Activated T-helper 17 cell treated with anti-CD3 and anti-CD28 coated beads, Interleukin-2, amount 50 U/mL, for 72 hours (primary cell): Measurements from ENCODE around the gene ADGRG6. TPM values are rescaled to one million over a fixed set of nuclear protein-coding genes. Genes with fewer than 3 reads are reported as not detected.
A peak's percentile ranks its signal among the peaks of the same experiment; 100 is the strongest.

Experiments
- ATAC-seq: fragments of 150-1000 bp; cut with Tn5 transposase; replicated peaks from 2 replicates; pipeline ENCODE4 v1.10.0; 2021; ENCODE audit warnings: mild to moderate bottlenecking, moderate library complexity
- H3K27ac Mint-ChIP-seq: one replicate; pipeline ENCODE4 v1.8.0; 2022; ENCODE audit warnings: mixed read lengths
- H3K27me3 Mint-ChIP-seq: one replicate; pipeline ENCODE4 v1.8.0; 2022; ENCODE audit warnings: mixed read lengths
- H3K36me3 Mint-ChIP-seq: one replicate; pipeline ENCODE4 v1.8.0; 2022; ENCODE audit warnings: low read depth, mild to moderate bottlenecking, mixed read lengths
- H3K4me1 Mint-ChIP-seq: one replicate; pipeline ENCODE4 v1.8.0; 2022; ENCODE audit warnings: mixed read lengths
- H3K4me3 Mint-ChIP-seq: one replicate; pipeline ENCODE4 v1.8.0; 2022; ENCODE audit warnings: mild to moderate bottlenecking, mixed read lengths
- H3K9me3 Mint-ChIP-seq: one replicate; pipeline ENCODE4 v1.8.0; 2022; ENCODE audit warnings: mixed read lengths
- total RNA-seq, 2 donors: library from RNA; stranded (reverse); gene quantifications; one replicate each; pipeline ENCODE4 v1.2.3, GENCODE V29; 2022

ADGRG6 gene
- total RNA-seq, 2 donors from 2014 or later: 0.11 TPM; not detected in 1

- no peak for ATAC-seq
- no peaks in the 10 kb centered on the region for H3K36me3 Mint-ChIP-seq
- no peaks in the 10 kb centered on the region for H3K9me3 Mint-ChIP-seq
- no peak overlapping the region for H3K27ac Mint-ChIP-seq
- peaks cover 6% of the 10 kb centered on the region for H3K4me1 Mint-ChIP-seq
- no peak overlapping the region for H3K4me3 Mint-ChIP-seq
- H3K27me3 Mint-ChIP-seq: peaks cover 19% of the 10 kb centered on the region
Observed at GRCh38 chr6:142400495-142400894, 98.7 kb downstream of the ADGRG6 start.

GRCh38 chr6:142401838-142402237, 100.0 kb downstream of the ADGRG6 start:
- no peak for ATAC-seq
- Mint-ChIP-seq H3K27me3 (peaks cover 19% of the 10 kb centered on the region), H3K9me3 (no peaks in the 10 kb centered on the region), H3K27ac (no peak overlapping the region), H3K36me3 (no peaks in the 10 kb centered on the region), H3K4me1 (no peaks in the 10 kb centered on the region), H3K4me3 (no peak overlapping the region)

- Mint-ChIP-seq H3K36me3 (no peaks in the 10 kb centered on the region), H3K27me3 (peaks cover 8% of the 10 kb centered on the region), H3K4me1 (no peaks in the 10 kb centered on the region), H3K27ac (no peak overlapping the region), H3K4me3 (no peak overlapping the region), H3K9me3 (no peaks in the 10 kb centered on the region)
- no peak for ATAC-seq
Observed at GRCh38 chr6:142404751-142405150, 102.9 kb downstream of the ADGRG6 start.

- Mint-ChIP-seq H3K36me3 (no peaks in the 10 kb centered on the region), H3K27ac (no peak overlapping the region)
- ATAC-seq: no peak
Observed at GRCh38 chr6:142406131-142406530, 104.3 kb downstream of the ADGRG6 start.

GRCh38 chr6:142407685-142408273, 106.0 kb downstream of the ADGRG6 start:
- Mint-ChIP-seq H3K9me3 (no peaks in the 10 kb centered on the region), H3K27me3 (peaks cover 4% of the 10 kb centered on the region), H3K36me3 (no peaks in the 10 kb centered on the region), H3K4me1 (no peaks in the 10 kb centered on the region), H3K27ac (no peak overlapping the region), H3K4me3 (no peak overlapping the region)
- ATAC-seq: no peak

More at GRCh38 chr6:142406131-142406530, 104.3 kb downstream of the ADGRG6 start:
- Mint-ChIP-seq H3K27me3 (peaks cover 4% of the 10 kb centered on the region), H3K4me1 (no peaks in the 10 kb centered on the region), H3K4me3 (no peak overlapping the region), H3K9me3 (no peaks in the 10 kb centered on the region)

GRCh38 chr6:142408409-142408808, 106.6 kb downstream of the ADGRG6 start:
- Mint-ChIP-seq H3K27ac (no peak overlapping the region), H3K36me3 (no peaks in the 10 kb centered on the region)

GRCh38 chr6:142409794-142410193, 108.0 kb downstream of the ADGRG6 start:
- Mint-ChIP-seq H3K36me3 (no peaks in the 10 kb centered on the region), H3K4me3 (no peak overlapping the region), H3K9me3 (no peaks in the 10 kb centered on the region), H3K27me3 (peaks cover 4% of the 10 kb centered on the region), H3K27ac (no peak overlapping the region), H3K4me1 (no peaks in the 10 kb centered on the region)
- ATAC-seq: peak; percentile 38

More at GRCh38 chr6:142408409-142408808, 106.6 kb downstream of the ADGRG6 start:
- H3K27me3 Mint-ChIP-seq: peaks cover 4% of the 10 kb centered on the region
- no peaks in the 10 kb centered on the region for H3K9me3 Mint-ChIP-seq
- H3K4me3 Mint-ChIP-seq: no peak overlapping the region
- no peak for ATAC-seq
- no peaks in the 10 kb centered on the region for H3K4me1 Mint-ChIP-seq

GRCh38 chr6:142411145-142411544, 109.3 kb downstream of the ADGRG6 start:
- H3K4me3 Mint-ChIP-seq: no peak overlapping the region
- H3K36me3 Mint-ChIP-seq: no peaks in the 10 kb centered on the region
- no peak for ATAC-seq
- no peak overlapping the region for H3K27ac Mint-ChIP-seq
- H3K9me3 Mint-ChIP-seq: no peaks in the 10 kb centered on the region
- H3K27me3 Mint-ChIP-seq: peaks cover 7% of the 10 kb centered on the region
- no peaks in the 10 kb centered on the region for H3K4me1 Mint-ChIP-seq

GRCh38 chr6:142412241-142412640, 110.4 kb downstream of the ADGRG6 start:
- Mint-ChIP-seq H3K27me3 (peaks cover 10% of the 10 kb centered on the region), H3K36me3 (no peaks in the 10 kb centered on the region), H3K9me3 (no peaks in the 10 kb centered on the region), H3K27ac (no peak overlapping the region), H3K4me3 (no peak overlapping the region), H3K4me1 (no peaks in the 10 kb centered on the region)
- ATAC-seq: no peak

- H3K27ac Mint-ChIP-seq: no peak overlapping the region
Observed at GRCh38 chr6:142412658-142413057, 110.9 kb downstream of the ADGRG6 start.

GRCh38 chr6:142413111-142413510, 111.3 kb downstream of the ADGRG6 start:
- Mint-ChIP-seq H3K4me3 (no peak overlapping the region), H3K4me1 (no peaks in the 10 kb centered on the region)
- no peak for ATAC-seq

More at GRCh38 chr6:142412658-142413057, 110.9 kb downstream of the ADGRG6 start:
- no peaks in the 10 kb centered on the region for H3K9me3 Mint-ChIP-seq
- no peak for ATAC-seq
- H3K36me3 Mint-ChIP-seq: no peaks in the 10 kb centered on the region
- H3K4me1 Mint-ChIP-seq: no peaks in the 10 kb centered on the region
- H3K27me3 Mint-ChIP-seq: peaks cover 10% of the 10 kb centered on the region
- no peak overlapping the region for H3K4me3 Mint-ChIP-seq

GRCh38 chr6:142414462-142415250, 112.8 kb downstream of the ADGRG6 start:
- H3K36me3 Mint-ChIP-seq: no peaks in the 10 kb centered on the region
- no peaks in the 10 kb centered on the region for H3K9me3 Mint-ChIP-seq
- H3K4me1 Mint-ChIP-seq: no peaks in the 10 kb centered on the region
- no peak for ATAC-seq
- peaks cover 12% of the 10 kb centered on the region for H3K27me3 Mint-ChIP-seq
- no peak overlapping the region for H3K27ac Mint-ChIP-seq
- H3K4me3 Mint-ChIP-seq: no peak overlapping the region

More at GRCh38 chr6:142413111-142413510, 111.3 kb downstream of the ADGRG6 start:
- no peaks in the 10 kb centered on the region for H3K36me3 Mint-ChIP-seq
- H3K9me3 Mint-ChIP-seq: no peaks in the 10 kb centered on the region
- peaks cover 10% of the 10 kb centered on the region for H3K27me3 Mint-ChIP-seq
- no peak overlapping the region for H3K27ac Mint-ChIP-seq

- no peaks in the 10 kb centered on the region for H3K9me3 Mint-ChIP-seq
- no peak for ATAC-seq
- H3K4me3 Mint-ChIP-seq: no peak overlapping the region
- H3K4me1 Mint-ChIP-seq: no peaks in the 10 kb centered on the region
- H3K27ac Mint-ChIP-seq: no peak overlapping the region
- no peaks in the 10 kb centered on the region for H3K36me3 Mint-ChIP-seq
- peaks cover 15% of the 10 kb centered on the region for H3K27me3 Mint-ChIP-seq
Observed at GRCh38 chr6:142416179-142416578, 114.4 kb downstream of the ADGRG6 start.

GRCh38 chr6:142416686-142417085, 114.9 kb downstream of the ADGRG6 start:
- Mint-ChIP-seq H3K4me1 (no peaks in the 10 kb centered on the region), H3K9me3 (no peaks in the 10 kb centered on the region), H3K4me3 (no peak overlapping the region), H3K36me3 (no peaks in the 10 kb centered on the region), H3K27me3 (peaks cover 15% of the 10 kb centered on the region), H3K27ac (no peak overlapping the region)
- ATAC-seq: no peak

GRCh38 chr6:142417331-142417750, 115.5 kb downstream of the ADGRG6 start:
- H3K27me3 Mint-ChIP-seq: peaks cover 11% of the 10 kb centered on the region
- no peaks in the 10 kb centered on the region for H3K9me3 Mint-ChIP-seq
- H3K36me3 Mint-ChIP-seq: no peaks in the 10 kb centered on the region
- no peak overlapping the region for H3K4me3 Mint-ChIP-seq
- no peak for ATAC-seq
- no peak overlapping the region for H3K27ac Mint-ChIP-seq
- H3K4me1 Mint-ChIP-seq: no peaks in the 10 kb centered on the region
